K562 (cell line): ENCODE measurements around the gene TRPM4. TPM values are rescaled to one million over a fixed set of nuclear protein-coding genes. Genes with fewer than 3 reads are reported as not detected.
A peak's percentile ranks its signal among the peaks of the same experiment; 100 is the strongest.

ENCODE experiments used
- ARID3B ChIP-seq: fragments of 250-450 bp; sonication (Bioruptor Pico); IDR thresholded peaks from 2 replicates; pipeline ENCODE4 v1.4.0; 2020; ENCODE audit warnings: borderline replicate concordance
- BRD9 ChIP-seq: fragments of 450-650 bp; IDR thresholded peaks from 2 replicates; pipeline ENCODE4 v1.6.1; 2018; ENCODE audit warnings: low read depth; ENCODE audit not compliant: partially characterized antibody
- FUS ChIP-seq: fragments of 200-400 bp; formaldehyde crosslinking; optimal IDR thresholded peaks from 2 replicates; pipeline ENCODE3; 2017; ENCODE audit warnings: low read depth, low read length
- HES1 ChIP-seq: fragments of 450-650 bp; IDR thresholded peaks from 2 replicates; pipeline ENCODE4 v1.6.1; 2016; ENCODE audit warnings: low read depth, mild to moderate bottlenecking, moderate library complexity
- HMBOX1 ChIP-seq: sonication (generic); IDR thresholded peaks from 2 replicates; pipeline ENCODE4 v1.6.1; 2016
- HNRNPH1 ChIP-seq: fragments of 200-400 bp; formaldehyde crosslinking; optimal IDR thresholded peaks from 2 replicates; pipeline ENCODE3; 2017; ENCODE audit warnings: low read depth, mild to moderate bottlenecking, low read length, moderate library complexity
- KLF6 ChIP-seq: fragments of 250-450 bp; sonication (Bioruptor Pico); IDR thresholded peaks from 2 replicates; pipeline ENCODE4 v1.4.0; 2020; ENCODE audit warnings: mild to moderate bottlenecking, moderate library complexity, borderline replicate concordance
- MCM3 ChIP-seq: fragments of 450-650 bp; IDR thresholded peaks from 2 replicates; pipeline ENCODE4 v1.6.1; 2016
- MXD1 ChIP-seq: fragments of 250-450 bp; sonication (Bioruptor Pico); IDR thresholded peaks from 2 replicates; pipeline ENCODE4 v1.8.0; 2021; ENCODE audit warnings: borderline replicate concordance, mild to moderate bottlenecking, moderate library complexity; ENCODE audit not compliant: poor library complexity, severe bottlenecking
- NFE2 ChIP-seq: IDR thresholded peaks from 2 replicates; pipeline ENCODE4 v1.6.1; 2014; ENCODE audit warnings: antibody characterized with exemption, low read depth
- NR0B1 ChIP-seq: fragments of 450-650 bp; IDR thresholded peaks from one replicate; pipeline ENCODE4 v1.6.1; 2018; ENCODE audit warnings: mild to moderate bottlenecking, moderate library complexity; ENCODE audit not compliant: partially characterized antibody
- NR4A1 ChIP-seq, 2 experiments: fragments of 250-450 bp in 1 of 2; fragments of 450-650 bp in 1 of 2; sonication (Bioruptor Pico) in 1 of 2; IDR thresholded peaks; 2 replicates each; pipeline versions ENCODE4 v1.4.0 to v1.6.1; 2016 to 2020; ENCODE audit warnings: mild to moderate bottlenecking in 2 of 2, missing compliant biosample characterization in 1 of 2, missing genetic modification characterization in 1 of 2, moderate library complexity in 1 of 2
- PURB ChIP-seq: sonication (generic); formaldehyde crosslinking; IDR thresholded peaks from 2 replicates; pipeline ENCODE4 v1.9.0; 2021; ENCODE audit warnings: low read depth, mild to moderate bottlenecking, missing genetic modification reagents
- RBM15 ChIP-seq: fragments of 200-400 bp; formaldehyde crosslinking; IDR thresholded peaks from 2 replicates; pipeline ENCODE4 v1.6.1; 2018; ENCODE audit warnings: mild to moderate bottlenecking, low read length, moderate library complexity; ENCODE audit not compliant: insufficient read depth
- SMARCB1 ChIP-seq: IDR thresholded peaks from 2 replicates; pipeline ENCODE4 v1.6.1; 2011; ENCODE audit warnings: improper control_type of control experiment, low read depth; ENCODE audit not compliant: insufficient read length
- SNIP1 ChIP-seq: fragments of 450-650 bp; IDR thresholded peaks from 2 replicates; pipeline ENCODE4 v1.7.1; 2017; ENCODE audit warnings: low read depth, mild to moderate bottlenecking
- TEAD2 ChIP-seq: fragments of 450-650 bp; IDR thresholded peaks from 2 replicates; pipeline ENCODE4 v1.6.1; 2016; ENCODE audit warnings: missing genetic modification characterization, control low read depth, missing compliant biosample characterization
- ZNF165 ChIP-seq: fragments of 250-450 bp; sonication (Bioruptor Pico); IDR thresholded peaks from 2 replicates; pipeline ENCODE4 v1.4.0; 2020; ENCODE audit warnings: borderline replicate concordance
- ZNF57 ChIP-seq: fragments of 450-650 bp; formaldehyde crosslinking; IDR thresholded peaks from 2 replicates; pipeline ENCODE4 v1.4.0; 2020; ENCODE audit warnings: mild to moderate bottlenecking, moderate library complexity
- ZNF740 ChIP-seq, 3 experiments: fragments of 200-800 bp in 1 of 3; sonication (Bioruptor generic) in 1 of 3; sonication (generic) in 1 of 3; formaldehyde crosslinking in 1 of 3; IDR thresholded peaks; 2 replicates each; pipeline versions ENCODE4 v1.6.1 to v1.8.0; 2016 to 2022; ENCODE audit warnings: mild to moderate bottlenecking in 2 of 3, missing compliant biosample characterization in 2 of 3, missing genetic modification characterization in 2 of 3, missing genetic modification reagents in 1 of 3
- polyA plus RNA-seq, 8 experiments: library from polyadenylated mRNA; depleted of rRNA in 4 of 8; stranded (reverse) in 5 of 8; unstranded in 3 of 8; fragments of >200 nt; fragmentation: Nextera tagmentation in 2 of 8; fragmentation: Illumina TruSeq in 1 of 8; extraction: Ambion mirVana in 2 of 8; extraction: Trizol in 1 of 8; gene quantifications; 2 replicates each; pipeline versions ENCODE4 v1.2.1 to v1.2.3, GENCODE V29; 2011 to 2014; ENCODE audit warnings: inconsistent platforms in 1 of 8, missing spikeins in 1 of 8
- total RNA-seq, 7 experiments: library from RNA; depleted of rRNA in 6 of 7; stranded (reverse); fragments of >200 nt in 6 of 7; fragmentation: Illumina TruSeq in 2 of 7; extraction: Trizol in 2 of 7; gene quantifications; 2 replicates each; pipeline versions ENCODE4 v1.2.1 to v1.2.3, GENCODE V29; 2011 to 2021; ENCODE audit warnings: low replicate concordance in 1 of 7

TRPM4 gene
- total and polyA plus RNA-seq, 9 of the 15 experiments (the other 6 are each of a cell fraction or from before 2014, with no cell fraction given): 6.5 to 45.4 (median 15.2) TPM

GRCh38 chr19:49118565-49119410 is 38.8 kb upstream of the TRPM4 start, which contains the start of gene C19orf73 (continued):
- TF ChIP-seq ZNF165 (CRISPR knock-in tag): no peak
- no peak for TF ChIP-seq HMBOX1
- no peak for TF ChIP-seq TEAD2 (tag)
- TF ChIP-seq HES1: no peak
- TF ChIP-seq ZNF57: no peak
- TF ChIP-seq PURB (CRISPR knock-in tag): no peak
- no peak for TF ChIP-seq SMARCB1
- no peak for TF ChIP-seq ARID3B (CRISPR knock-in tag)
- TF ChIP-seq NR0B1: no peak
- TF ChIP-seq SNIP1: no peak
- TF ChIP-seq ZNF740 (CRISPR knock-in tag; IDR thresholded peaks at IDR 0.05): peak; percentile 89
- TF ChIP-seq ZNF740 (tag; IDR thresholded peaks at IDR 0.05): peak in 1 of 2 experiments; percentile 93; a peak in 2 of 4 replicates
- TF ChIP-seq NFE2: no peak
- 0 out of 2 replicates have a peak, but pooled peaks have one; percentile 37 for TF ChIP-seq KLF6 (CRISPR knock-in tag)
- TF ChIP-seq MCM3: no peak
- TF ChIP-seq MXD1 (CRISPR knock-in tag): no peak
- TF ChIP-seq FUS: no peak
- no peak for TF ChIP-seq HNRNPH1
- TF ChIP-seq RBM15: no peak
- no peak for TF ChIP-seq BRD9
- TF ChIP-seq NR4A1 (CRISPR knock-in tag; IDR thresholded peaks at IDR 0.05): peak; percentile 59; the same call in 1 of the 2 replicates
- peak; percentile 51; the same call in 1 of the 2 replicates for TF ChIP-seq NR4A1 (tag; IDR thresholded peaks at IDR 0.05)
